ENCODE data around the gene TRIM2. TPM values are rescaled to one million over a fixed set of nuclear protein-coding genes. Genes with fewer than 3 reads are reported as not detected.
"Not testable (repeated sequence)": the region's sequence is repeated elsewhere in the genome, so short reads cannot be mapped to it uniquely, and the experiment has no call there.

The TRIM2 gene
- polyA plus RNA-seq, 1 of the 3 experiments (the other 2 are of a cell fraction) = 16.4 TPM

DNA sequence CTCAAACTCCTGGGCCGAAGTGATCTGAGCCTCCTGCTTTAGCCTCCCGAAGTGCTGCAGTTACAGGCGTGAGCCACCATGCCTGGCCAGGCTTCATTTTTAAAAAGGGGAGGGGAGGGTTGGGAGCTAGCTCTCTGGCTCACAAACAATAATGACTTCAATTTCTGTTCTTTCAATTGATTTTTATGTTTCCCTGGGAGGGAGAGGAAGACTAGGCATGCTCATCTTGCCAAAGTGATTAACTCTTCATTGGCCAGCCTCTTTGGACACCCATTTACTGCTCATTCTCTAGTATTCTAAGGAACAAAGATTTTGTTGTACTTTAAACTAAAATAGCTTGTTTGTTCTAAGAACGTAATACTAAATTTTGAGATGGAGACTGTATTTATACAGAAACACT lies 43.4 kb upstream of the TRIM2 start (continued):
- no peak for TF ChIP-seq TCF12 (IDR thresholded peaks at IDR 0.05)

DNA sequence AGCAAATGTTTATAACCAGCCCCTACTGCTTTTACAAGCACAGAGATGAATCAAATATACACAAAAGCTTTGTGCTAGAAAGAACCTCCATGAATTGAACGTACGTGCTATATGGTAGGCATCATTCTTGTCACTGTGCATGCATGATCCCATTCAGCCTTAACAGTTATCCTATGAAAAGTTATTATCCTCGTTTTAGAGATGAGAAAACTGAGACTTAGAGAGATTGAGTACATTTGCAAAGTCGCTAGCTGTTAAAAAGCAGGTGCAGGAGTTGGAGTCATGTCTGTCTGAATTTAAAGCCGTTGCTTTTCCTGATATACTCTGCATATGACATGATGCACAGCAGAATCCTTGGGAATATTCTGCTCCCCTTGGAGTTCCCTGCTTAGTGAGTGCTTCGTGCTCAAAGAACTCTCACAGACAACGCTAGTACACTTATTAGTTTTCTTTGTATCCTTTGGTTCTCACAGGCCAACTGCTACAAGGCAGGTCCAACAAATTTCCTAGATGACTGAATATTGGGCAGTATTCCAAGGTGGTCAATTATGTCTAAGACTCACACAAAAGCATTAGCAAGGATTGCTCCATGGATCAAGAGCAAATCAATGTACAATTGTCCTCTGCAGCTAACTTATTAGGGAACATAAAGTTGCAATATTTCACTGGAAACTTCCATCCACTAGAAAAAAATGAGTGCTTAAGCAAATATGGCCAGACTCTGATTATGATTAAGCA lies 42.8 kb upstream of the TRIM2 start:
- peaks cover 19% of the 10 kb centered on the region for H3F3A ChIP-seq (replicated peaks; ENCODE audit: insufficient read depth)
- no peak overlapping the region for H3K4me2 ChIP-seq
- H3K4me1 ChIP-seq (ENCODE audit: control insufficient read depth in 1 of 2, insufficient read depth in 2 of 2, low read depth in 1 of 2, low read length in 1 of 2) = peaks cover 14 to 20% of the 10 kb centered on the region in 2 experiments; a peak in 3 of 4 replicates
- H3K36me3 ChIP-seq (replicated peaks in 1 of 2; ENCODE audit: control insufficient read depth in 1 of 2, insufficient read depth in 2 of 2, low read length in 1 of 2) = no peaks in the 10 kb centered on the region
- H3K9me3 ChIP-seq = no peaks in the 10 kb centered on the region
- no peak for DNase-seq
- ChIA-PET CTCF (interaction anchor here (0.7 to 2.8 kb wide), 4 partner anchors 9 to 46 kb away, joined by 3 to 8 read pairs (median 4); no protein-coding TSS in a partner anchor), POLR2A (no interaction called here)
- H3K9ac ChIP-seq = no peak overlapping the region
- no peak overlapping the region for H3K4me3 ChIP-seq (ENCODE audit: low read depth in 2 of 2, low read length in 1 of 2)
- TF ChIP-seq RFX5 (IDR thresholded peaks at IDR 0.05; ENCODE audit: low read length) (no peak), MAX (IDR thresholded peaks at IDR 0.05; ENCODE audit: low read depth) (no peak), YY1 (IDR thresholded peaks at IDR 0.05; ENCODE audit: low read depth) (no peak), RXRA (IDR thresholded peaks at IDR 0.05; ENCODE audit: borderline replicate concordance, low read depth) (no peak), GATA2 (CRISPR knock-in tag; IDR thresholded peaks at IDR 0.05) (no peak)
- TF ChIP-seq, protein P1, sequence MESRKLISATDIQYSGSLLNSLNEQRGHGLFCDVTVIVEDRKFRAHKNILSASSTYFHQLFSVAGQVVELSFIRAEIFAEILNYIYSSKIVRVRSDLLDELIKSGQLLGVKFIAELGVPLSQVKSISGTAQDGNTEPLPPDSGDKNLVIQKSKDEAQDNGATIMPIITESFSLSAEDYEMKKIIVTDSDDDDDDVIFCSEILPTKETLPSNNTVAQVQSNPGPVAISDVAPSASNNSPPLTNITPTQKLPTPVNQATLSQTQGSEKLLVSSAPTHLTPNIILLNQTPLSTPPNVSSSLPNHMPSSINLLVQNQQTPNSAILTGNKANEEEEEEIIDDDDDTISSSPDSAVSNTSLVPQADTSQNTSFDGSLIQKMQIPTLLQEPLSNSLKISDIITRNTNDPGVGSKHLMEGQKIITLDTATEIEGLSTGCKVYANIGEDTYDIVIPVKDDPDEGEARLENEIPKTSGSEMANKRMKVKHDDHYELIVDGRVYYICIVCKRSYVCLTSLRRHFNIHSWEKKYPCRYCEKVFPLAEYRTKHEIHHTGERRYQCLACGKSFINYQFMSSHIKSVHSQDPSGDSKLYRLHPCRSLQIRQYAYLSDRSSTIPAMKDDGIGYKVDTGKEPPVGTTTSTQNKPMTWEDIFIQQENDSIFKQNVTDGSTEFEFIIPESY (IDR thresholded peaks at IDR 0.05; ENCODE audit: borderline replicate concordance, low read depth) = no peak
- TF ChIP-seq, protein P2, sequence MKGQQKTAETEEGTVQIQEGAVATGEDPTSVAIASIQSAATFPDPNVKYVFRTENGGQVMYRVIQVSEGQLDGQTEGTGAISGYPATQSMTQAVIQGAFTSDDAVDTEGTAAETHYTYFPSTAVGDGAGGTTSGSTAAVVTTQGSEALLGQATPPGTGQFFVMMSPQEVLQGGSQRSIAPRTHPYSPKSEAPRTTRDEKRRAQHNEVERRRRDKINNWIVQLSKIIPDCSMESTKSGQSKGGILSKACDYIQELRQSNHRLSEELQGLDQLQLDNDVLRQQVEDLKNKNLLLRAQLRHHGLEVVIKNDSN (IDR thresholded peaks at IDR 0.05; ENCODE audit: borderline replicate concordance, low read depth) = no peak
- TF ChIP-seq, protein P3, sequence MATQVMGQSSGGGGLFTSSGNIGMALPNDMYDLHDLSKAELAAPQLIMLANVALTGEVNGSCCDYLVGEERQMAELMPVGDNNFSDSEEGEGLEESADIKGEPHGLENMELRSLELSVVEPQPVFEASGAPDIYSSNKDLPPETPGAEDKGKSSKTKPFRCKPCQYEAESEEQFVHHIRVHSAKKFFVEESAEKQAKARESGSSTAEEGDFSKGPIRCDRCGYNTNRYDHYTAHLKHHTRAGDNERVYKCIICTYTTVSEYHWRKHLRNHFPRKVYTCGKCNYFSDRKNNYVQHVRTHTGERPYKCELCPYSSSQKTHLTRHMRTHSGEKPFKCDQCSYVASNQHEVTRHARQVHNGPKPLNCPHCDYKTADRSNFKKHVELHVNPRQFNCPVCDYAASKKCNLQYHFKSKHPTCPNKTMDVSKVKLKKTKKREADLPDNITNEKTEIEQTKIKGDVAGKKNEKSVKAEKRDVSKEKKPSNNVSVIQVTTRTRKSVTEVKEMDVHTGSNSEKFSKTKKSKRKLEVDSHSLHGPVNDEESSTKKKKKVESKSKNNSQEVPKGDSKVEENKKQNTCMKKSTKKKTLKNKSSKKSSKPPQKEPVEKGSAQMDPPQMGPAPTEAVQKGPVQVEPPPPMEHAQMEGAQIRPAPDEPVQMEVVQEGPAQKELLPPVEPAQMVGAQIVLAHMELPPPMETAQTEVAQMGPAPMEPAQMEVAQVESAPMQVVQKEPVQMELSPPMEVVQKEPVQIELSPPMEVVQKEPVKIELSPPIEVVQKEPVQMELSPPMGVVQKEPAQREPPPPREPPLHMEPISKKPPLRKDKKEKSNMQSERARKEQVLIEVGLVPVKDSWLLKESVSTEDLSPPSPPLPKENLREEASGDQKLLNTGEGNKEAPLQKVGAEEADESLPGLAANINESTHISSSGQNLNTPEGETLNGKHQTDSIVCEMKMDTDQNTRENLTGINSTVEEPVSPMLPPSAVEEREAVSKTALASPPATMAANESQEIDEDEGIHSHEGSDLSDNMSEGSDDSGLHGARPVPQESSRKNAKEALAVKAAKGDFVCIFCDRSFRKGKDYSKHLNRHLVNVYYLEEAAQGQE (IDR thresholded peaks at IDR 0.05; ENCODE audit: low read depth, low read length) = no peak
- no peak overlapping the region for H2AFZ ChIP-seq (ENCODE audit: low read depth)
- no peaks in the 10 kb centered on the region for H4K20me1 ChIP-seq (ENCODE audit: insufficient read depth)
- no peaks in the 10 kb centered on the region for H3K27me3 ChIP-seq (ENCODE audit: insufficient read depth)
- H3K27ac ChIP-seq (ENCODE audit: low read depth in 2 of 2, low read length in 1 of 2) = peak overlapping the region in 1 of 2 experiments; percentile 13; a peak in 1 of 4 replicates
- no peaks in the 10 kb centered on the region for H3K9me2 ChIP-seq
- 80% methylated on average over 7 of the region's 7 CpGs for WGBS (ENCODE audit: low lambda C conversion rate)
- H3K79me2 ChIP-seq (ENCODE audit: insufficient read depth) = no peaks in the 10 kb centered on the region

GRCh38 chr4:153165236-153165635 lies 39.0 kb upstream of the TRIM2 start:
- H3K36me3 ChIP-seq (replicated peaks in 1 of 2; ENCODE audit: control insufficient read depth in 1 of 2, insufficient read depth in 2 of 2, low read length in 1 of 2); H2AFZ ChIP-seq (ENCODE audit: low read depth); H3K27ac ChIP-seq (ENCODE audit: low read depth in 2 of 2, low read length in 1 of 2); H3K9me2 ChIP-seq; H4K20me1 ChIP-seq (ENCODE audit: insufficient read depth); H3F3A ChIP-seq (replicated peaks; ENCODE audit: insufficient read depth); H3K27me3 ChIP-seq (ENCODE audit: insufficient read depth); H3K79me2 ChIP-seq (ENCODE audit: insufficient read depth); H3K4me2 ChIP-seq; H3K9me3 ChIP-seq; CTCF ChIA-PET; DNase-seq; H3K4me3 ChIP-seq (ENCODE audit: low read depth in 2 of 2, low read length in 1 of 2); POLR2A ChIA-PET; H3K9ac ChIP-seq: not testable (repeated sequence)
- peaks cover 0 to 13% of the 10 kb centered on the region in 2 experiments; a peak in 1 of 4 replicates for H3K4me1 ChIP-seq (ENCODE audit: control insufficient read depth in 1 of 2, insufficient read depth in 2 of 2, low read depth in 1 of 2, low read length in 1 of 2)
- WGBS (ENCODE audit: low lambda C conversion rate) = 86% methylated on average over 5 of the region's 5 CpGs
